MM.1S (cell line): ENCODE results near the gene PSMA5.

Experiments
- EZH2 ChIP-seq: fragments of 300-600 bp; sonication (generic); optimal IDR thresholded peaks from 2 replicates; pipeline ENCODE3; 2017; ENCODE audit warnings: low read depth, mild to moderate bottlenecking, antibody characterized with exemption, low read length, mixed read lengths
- EZH2phosphoT487 ChIP-seq: fragments of 300-600 bp; sonication (generic); IDR thresholded peaks from 2 replicates; pipeline ENCODE4 v1.6.1; 2018; ENCODE audit warnings: antibody characterized with exemption, low read length
- TF ChIP-seq, protein P1 (sequence below): fragments of 300-600 bp; sonication (generic); IDR thresholded peaks from 2 replicates; pipeline ENCODE4 v1.5.1; 2016; ENCODE audit warnings: antibody characterized with exemption, low read length, mixed read lengths

DNA sequence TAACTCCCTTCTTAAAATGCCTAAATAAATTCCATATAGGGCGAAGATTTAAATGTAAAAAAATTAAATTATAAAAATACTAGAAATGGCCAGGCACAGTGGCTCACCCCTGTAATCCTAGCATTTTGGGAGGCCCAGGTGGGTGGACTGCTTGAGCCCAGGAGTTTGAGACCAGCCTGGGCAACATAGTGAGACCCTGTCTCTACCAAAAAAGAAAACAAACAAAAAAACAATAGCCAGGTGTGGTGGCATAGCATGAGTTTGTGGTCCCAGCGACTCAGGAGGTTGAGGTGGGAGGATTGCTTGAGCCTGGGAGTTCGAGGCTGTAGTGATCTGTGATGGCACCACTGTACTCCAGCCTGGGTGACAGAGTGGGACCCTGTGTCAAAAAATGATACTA, 46.3 kb downstream of the PSMA5 start:
- TF ChIP-seq, protein P1, sequence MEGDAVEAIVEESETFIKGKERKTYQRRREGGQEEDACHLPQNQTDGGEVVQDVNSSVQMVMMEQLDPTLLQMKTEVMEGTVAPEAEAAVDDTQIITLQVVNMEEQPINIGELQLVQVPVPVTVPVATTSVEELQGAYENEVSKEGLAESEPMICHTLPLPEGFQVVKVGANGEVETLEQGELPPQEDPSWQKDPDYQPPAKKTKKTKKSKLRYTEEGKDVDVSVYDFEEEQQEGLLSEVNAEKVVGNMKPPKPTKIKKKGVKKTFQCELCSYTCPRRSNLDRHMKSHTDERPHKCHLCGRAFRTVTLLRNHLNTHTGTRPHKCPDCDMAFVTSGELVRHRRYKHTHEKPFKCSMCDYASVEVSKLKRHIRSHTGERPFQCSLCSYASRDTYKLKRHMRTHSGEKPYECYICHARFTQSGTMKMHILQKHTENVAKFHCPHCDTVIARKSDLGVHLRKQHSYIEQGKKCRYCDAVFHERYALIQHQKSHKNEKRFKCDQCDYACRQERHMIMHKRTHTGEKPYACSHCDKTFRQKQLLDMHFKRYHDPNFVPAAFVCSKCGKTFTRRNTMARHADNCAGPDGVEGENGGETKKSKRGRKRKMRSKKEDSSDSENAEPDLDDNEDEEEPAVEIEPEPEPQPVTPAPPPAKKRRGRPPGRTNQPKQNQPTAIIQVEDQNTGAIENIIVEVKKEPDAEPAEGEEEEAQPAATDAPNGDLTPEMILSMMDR: no peak
- no peak for TF ChIP-seq EZH2
- no peak for TF ChIP-seq EZH2phosphoT487
